DMS 273 (cell line): ENCODE results near the gene SINHCAF.
A peak's percentile ranks its signal among the peaks of the same experiment; 100 is the strongest.
"Not testable (repeated sequence)": the region's sequence is repeated elsewhere in the genome, so short reads cannot be mapped to it uniquely, and the experiment has no call there.

ENCODE experiments used
- DNase-seq: peaks from one replicate; lab custom pipeline; 2025; ENCODE audit not compliant: unreplicated experiment; lab: John Stamatoyannopoulos, UW

Gene SINHCAF

GRCh38 chr12:31273794-31274193 is 52.2 kb downstream of the SINHCAF start:
- DNase-seq, result not testable (repeated sequence)

GRCh38 chr12:31272607-31273225 is 53.2 kb downstream of the SINHCAF start:
- no peak for DNase-seq

GRCh38 chr12:31267966-31268365 is 58.0 kb downstream of the SINHCAF start:
- DNase-seq, result no peak

- no peak for DNase-seq
These were observed 60.2 kb downstream of the SINHCAF start for GRCh38 chr12:31265722-31266121.

- no peak for DNase-seq
These were observed 62.3 kb downstream of the SINHCAF start for GRCh38 chr12:31263661-31264060.

DNA sequence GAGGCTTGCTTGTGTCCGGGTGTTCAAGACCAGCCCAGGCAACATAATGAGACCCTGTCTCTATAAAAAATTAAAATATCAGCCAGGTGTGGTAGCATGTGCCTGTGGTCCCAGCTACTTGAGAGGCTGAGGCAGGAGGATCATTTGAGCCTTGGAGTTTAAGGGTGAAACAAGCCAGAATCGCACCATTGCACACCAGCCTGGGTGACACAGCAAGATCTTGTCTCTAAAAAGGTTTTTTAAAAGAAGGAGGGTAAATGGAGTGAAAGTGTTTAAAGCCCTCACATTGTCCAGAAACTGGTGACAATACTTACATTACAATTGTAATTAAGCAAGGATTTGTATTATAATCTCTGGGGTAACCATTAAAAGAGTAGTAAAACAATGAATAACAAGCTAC is 64.2 kb downstream of the SINHCAF start:
- DNase-seq, result no peak

GRCh38 chr12:31260840-31261239 is 65.1 kb downstream of the SINHCAF start:
- no peak for DNase-seq

DNA sequence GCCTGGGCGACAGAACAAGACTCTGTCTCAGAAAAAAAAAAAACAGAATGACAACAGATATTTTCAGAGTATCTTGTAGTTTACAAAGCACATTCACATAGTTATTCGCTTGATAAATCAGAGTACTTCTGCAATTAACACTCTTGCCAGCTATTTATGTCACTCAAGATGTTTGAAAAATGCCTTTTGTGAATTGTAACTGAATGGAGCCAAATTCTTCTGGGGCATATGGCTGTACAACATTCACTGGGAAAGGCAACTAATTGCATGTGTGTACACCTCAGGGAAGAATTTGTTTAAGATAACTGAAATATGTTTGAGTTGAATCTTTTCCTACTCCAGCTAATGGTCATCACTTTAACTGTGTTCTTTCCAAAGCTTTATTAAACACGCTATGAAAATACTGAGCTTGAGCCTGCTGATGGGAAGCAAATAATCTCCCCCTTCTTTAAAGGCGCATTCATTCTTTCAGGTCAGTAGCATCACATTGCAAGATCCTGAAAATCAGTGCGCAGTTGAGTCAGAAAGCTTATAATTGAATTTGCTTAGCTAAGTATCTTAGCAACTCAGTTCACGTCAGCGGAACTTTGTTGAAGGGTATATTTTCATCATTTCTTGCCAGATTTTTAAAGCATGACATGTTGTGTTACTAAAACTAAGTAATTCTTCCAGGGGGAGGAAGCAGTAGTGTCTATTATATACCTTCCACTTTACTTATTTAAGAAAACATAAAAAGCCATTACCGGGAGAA is 66.6 kb downstream of the SINHCAF start:
- no peak for DNase-seq

DNA sequence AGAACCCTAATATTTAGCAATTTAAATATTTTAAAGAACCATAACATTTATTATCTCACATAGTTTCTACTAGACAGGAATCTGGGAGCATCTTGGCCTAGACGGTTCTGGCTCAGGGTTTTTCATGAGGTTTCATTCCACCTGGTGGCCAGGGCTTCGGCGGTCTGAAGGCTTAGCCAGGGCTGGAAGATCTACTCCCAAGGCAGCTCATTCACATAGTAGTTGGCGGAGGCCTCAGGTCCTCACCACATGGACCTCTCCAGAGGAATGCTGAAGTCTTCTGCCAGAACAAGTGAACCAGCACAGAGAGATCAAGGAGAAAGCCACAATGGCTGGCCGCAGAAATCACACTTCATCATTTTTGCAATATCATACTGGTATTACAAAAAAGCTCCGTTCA is 68.2 kb downstream of the SINHCAF start:
- no peak for DNase-seq

DNA sequence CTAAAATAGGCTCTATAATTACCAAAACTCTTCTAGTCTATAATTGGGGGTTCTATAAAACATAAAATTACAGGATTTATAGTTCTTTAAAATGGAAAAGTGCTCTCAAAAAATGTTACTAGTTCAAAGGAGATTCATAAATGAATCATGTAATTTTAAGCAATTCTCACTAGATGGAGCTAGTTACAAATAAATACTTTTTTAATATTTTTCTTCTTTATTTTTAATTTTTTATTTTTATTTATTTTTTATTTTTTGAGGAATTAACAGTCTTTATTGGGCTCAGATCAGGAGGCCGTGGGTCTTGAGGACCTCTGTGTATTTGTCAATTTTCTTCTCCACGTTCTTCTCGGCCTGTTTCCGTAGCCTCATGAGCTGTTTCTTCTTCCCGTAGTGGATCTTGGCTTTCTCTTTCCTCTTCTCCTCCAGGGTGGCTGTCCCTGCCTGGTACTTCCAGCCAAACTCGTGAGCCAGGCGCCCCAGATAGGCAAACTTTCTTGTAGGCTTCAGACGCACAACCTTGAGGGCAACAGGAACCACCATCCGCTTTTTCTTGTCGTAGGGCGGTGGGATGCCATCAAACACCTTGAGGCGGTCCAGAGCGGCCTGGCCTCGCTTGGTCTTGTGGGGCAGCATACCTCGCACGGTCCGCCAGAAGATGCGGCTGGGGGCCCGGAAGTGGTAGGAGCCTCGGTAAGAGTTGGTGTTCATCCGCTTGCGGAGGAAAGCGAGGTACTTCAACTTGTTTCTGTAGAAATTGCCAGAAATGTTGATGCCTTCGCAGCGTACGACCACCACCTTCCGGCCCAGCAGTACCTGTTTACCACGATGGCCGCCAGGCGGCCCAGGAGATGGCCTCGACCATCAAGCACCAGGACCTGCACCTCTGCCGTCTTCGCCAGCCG is 74.0 kb downstream of the SINHCAF start:
- DNase-seq, result not testable (repeated sequence)

DNA sequence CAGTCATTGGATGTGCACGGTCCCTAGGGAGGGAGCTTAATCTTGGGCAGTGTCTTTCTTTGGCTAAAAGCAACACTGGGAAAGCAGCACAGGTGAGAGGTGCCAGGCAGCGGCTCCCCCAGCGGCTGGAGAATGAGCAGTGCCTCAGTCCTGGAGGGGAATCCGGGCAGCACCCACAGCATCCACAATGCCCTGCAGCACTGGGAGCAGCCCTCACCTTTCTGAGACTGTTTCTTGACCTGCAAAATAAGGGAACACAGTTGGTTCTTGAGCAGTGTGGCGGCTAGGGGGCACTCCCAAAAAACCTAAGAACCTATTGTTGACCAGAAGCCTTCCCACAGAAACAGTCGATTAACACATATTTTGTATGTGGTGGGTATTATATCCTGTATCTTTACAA is 75.8 kb downstream of the SINHCAF start:
- no peak for DNase-seq

GRCh38 chr12:31249356-31249755 is 76.6 kb downstream of the SINHCAF start:
- DNase-seq, result no peak

GRCh38 chr12:31248815-31249214 is 77.1 kb downstream of the SINHCAF start:
- DNase-seq, result no peak

DNA sequence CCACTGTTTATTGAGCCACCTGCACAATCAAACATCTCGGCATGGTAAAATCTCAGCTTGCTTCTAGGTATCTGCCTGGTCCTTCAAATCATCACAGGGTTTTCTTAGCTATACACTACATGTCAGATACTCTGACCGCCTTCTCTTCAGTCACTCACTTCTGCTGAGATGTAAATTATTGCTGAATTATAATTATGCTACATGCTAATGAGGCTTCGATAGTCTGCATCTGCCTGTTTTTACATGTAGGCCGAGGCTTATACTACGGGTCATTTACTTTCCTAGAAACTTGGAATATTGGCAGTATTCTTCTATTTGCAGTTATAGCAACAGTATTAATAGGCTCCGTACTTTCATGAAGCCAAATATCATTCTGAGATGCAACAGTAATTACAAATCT is 77.6 kb downstream of the SINHCAF start:
- DNase-seq, result no peak

DNA sequence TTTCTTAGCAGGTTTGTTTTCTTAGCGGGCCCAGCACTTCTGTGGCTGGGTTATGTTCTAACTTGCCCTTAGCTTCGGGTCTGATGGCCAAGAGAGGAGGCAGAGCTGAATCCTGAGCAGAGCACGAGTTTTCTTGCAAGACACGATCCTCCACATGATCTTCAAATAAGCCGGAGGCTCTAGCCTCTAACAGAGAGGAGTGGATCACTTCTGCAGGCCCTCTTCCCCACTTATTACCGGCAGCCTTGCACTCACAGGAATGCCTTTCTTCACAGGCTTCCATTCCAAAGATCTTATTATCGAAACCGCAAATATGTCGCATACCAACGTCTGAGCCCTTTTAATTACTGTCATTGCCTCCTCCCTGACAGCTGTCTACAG is 79.5 kb downstream of the SINHCAF start:
- DNase-seq, result peak; percentile 35

- DNase-seq, result peak; percentile 54
These were observed 80.0 kb downstream of the SINHCAF start for GRCh38 chr12:31245822-31246469.

DNA sequence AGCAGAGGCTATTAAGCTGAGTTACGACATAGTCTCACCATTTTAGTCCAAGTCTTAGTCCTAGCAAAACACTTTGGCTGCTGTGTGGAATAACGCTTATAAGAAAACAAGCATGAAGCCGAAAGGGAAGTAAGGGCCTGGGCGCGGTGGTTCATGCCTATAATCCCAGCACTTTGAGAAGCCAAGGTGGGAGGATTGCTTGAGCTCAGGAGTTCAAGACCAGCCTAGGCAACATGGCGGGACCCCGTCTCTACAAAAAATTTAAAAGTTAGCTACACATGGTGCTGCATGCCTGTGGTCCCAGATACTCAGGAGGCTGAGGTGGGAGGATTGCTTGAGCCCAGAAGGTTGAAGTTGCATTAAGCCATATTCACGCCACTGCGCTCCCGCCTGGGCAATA is 83.5 kb downstream of the SINHCAF start:
- not testable (repeated sequence) for DNase-seq

DNA sequence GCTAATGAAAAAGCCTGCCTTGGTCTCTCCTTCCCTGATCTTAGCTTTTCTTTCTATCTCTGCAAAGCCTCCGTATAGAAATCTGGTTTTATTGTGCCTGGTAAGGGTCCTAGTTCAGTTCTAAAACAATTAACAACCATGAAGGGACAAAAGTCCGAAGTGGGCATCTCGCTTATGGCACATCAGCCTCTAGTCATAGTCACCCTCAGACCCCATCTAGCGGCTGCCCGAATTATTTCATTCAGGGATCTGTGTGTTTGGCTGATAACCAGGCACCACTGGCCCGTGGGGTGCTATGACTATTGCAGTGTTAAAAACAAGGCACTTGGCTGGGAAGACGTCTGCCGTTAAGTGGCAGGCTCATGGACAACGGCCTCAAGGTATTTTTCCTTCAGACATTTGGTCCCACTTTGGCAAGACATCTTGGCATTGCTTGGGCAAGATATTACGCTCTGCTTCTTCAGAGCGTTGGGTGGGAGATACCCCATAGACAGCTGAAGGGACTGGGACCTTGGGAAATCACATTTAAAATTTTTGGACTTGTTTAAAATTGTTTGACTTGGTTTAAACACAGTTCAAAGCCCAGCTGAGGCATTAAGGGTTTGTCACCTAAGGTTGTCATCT is 87.1 kb downstream of the SINHCAF start:
- DNase-seq, result peak; percentile 81

DNA sequence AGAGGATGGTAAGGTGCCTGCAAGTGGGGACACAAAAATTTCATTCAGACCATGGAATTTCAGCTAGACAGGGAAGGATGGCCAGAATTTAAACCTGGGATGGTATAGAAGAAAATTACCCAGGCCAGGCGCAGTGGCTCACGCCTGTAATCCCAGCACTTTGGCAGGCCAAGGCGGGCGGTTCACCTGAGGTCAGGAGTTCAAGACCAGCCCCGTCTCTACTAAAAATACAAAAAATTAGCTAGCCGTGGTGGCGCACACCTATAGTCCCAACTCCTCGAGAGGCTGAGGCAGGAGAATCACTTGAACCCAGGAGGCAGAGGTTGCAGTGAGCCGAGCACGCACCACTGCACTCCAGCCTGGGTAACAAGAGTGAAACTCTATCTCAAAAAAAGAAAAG is 87.6 kb downstream of the SINHCAF start:
- DNase-seq, result not testable (repeated sequence)

DNA sequence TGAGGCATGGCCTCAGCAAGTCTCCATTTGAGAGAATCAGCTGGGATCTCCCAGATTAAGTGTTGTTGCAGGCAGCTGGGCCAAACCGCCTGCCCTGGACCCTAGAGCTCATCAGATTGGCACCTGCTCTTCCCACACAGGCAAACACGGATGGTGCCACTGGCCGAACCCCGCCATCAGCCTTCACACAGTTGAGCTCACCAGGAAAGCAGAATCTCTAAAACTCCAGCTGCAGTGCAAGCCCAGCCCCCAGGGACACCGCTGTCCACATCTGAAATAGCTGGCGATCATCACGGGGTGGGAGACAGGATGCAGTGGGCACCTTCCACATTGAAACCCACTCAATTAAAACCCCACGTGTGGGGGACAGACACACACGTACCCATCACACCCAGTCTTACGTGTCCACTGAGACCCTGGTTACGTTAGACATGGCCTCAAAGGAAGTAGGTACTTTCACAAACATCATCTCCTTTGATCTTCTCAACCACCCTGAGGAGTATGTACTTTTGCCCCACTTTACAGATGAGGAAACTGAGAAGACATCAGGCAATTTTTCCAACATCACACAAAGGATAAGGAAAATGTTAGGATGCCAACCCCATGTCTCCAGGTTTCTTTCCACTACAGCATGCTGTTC is 88.8 kb downstream of the SINHCAF start:
- no peak for DNase-seq
